ENCODE data around the gene PIM1. TPM values are rescaled to one million over a fixed set of nuclear protein-coding genes. Genes with fewer than 3 reads are reported as not detected.
A peak's percentile ranks its signal among the peaks of the same experiment; 100 is the strongest.
"Not testable (repeated sequence)": the region's sequence is repeated elsewhere in the genome, so short reads cannot be mapped to it uniquely, and the experiment has no call there.

The PIM1 gene
- polyA plus RNA-seq, 4 donors, result 26.0 to 118 (median 57.8) TPM

GRCh38 chr6:37188962-37189510 lies 19.1 kb downstream of the PIM1 start:
- no peak for FAIRE-seq
- 61 to 87% (median 85%) methylated on average over 2 of the region's 2 CpGs for WGBS, 3 donors
- no peaks in the 10 kb centered on the region for H3K27me3 ChIP-seq (ENCODE audit: control insufficient read depth in 3 of 3, insufficient read depth in 3 of 3, low read length in 3 of 3)
- peaks cover 0 to 3% of the 10 kb centered on the region in 2 donors for H3K9me3 ChIP-seq (ENCODE audit: control insufficient read depth in 2 of 2, insufficient read depth in 1 of 2, low read depth in 1 of 2, low read length in 1 of 2)
- no peaks in the 10 kb centered on the region for H3K36me3 ChIP-seq (ENCODE audit: control insufficient read depth in 3 of 3, insufficient read depth in 2 of 3, low read depth in 1 of 3, low read length in 3 of 3)
- no peak overlapping the region for H3K27ac ChIP-seq (ENCODE audit: low read depth in 1 of 3, low read length in 2 of 3)
- no peak overlapping the region for H3K4me3 ChIP-seq (ENCODE audit: low read depth in 1 of 3, low read length in 3 of 3)
- DNase-seq, result no peak
- peaks cover 0 to 4% (median 3%) of the 10 kb centered on the region in 3 donors for H3K4me1 ChIP-seq (ENCODE audit: control insufficient read depth in 3 of 3, insufficient read depth in 2 of 3, low read depth in 1 of 3, low read length in 2 of 3)

DNA sequence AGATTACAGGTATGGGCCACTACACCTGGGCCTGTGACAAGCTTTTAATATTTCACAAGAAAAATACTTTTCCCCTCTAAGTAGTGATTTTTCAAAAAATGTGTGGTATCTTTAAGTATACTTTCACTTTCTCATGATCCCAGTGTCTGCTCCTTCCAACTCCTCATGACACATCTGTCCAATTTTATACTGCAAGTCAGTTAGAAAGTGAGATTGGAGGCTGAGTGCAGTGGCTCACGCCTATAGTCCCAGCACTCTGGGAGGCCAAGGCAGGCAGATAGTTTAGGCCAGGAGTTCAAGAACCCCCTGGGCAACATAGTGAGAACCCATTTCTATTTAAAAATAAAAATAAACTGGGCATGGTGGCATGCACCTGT lies 20.2 kb downstream of the PIM1 start:
- DNase-seq, result no peak
- FAIRE-seq, result no peak
- 59 to 74% (median 66%) methylated on average over 1 of the region's 1 CpG for WGBS, 3 donors
- H3K4me1 ChIP-seq (ENCODE audit: control insufficient read depth in 3 of 3, insufficient read depth in 2 of 3, low read depth in 1 of 3, low read length in 2 of 3), result peaks cover 0 to 4% (median 3%) of the 10 kb centered on the region in 3 donors
- H3K4me3 ChIP-seq (ENCODE audit: low read depth in 1 of 3, low read length in 3 of 3), result no peak overlapping the region
- H3K27ac ChIP-seq (ENCODE audit: low read depth in 1 of 3, low read length in 2 of 3), result no peak overlapping the region
- no peaks in the 10 kb centered on the region for H3K36me3 ChIP-seq (ENCODE audit: control insufficient read depth in 3 of 3, insufficient read depth in 2 of 3, low read depth in 1 of 3, low read length in 3 of 3)
- H3K9me3 ChIP-seq (ENCODE audit: control insufficient read depth in 2 of 2, insufficient read depth in 1 of 2, low read depth in 1 of 2, low read length in 1 of 2), result peaks cover 0 to 3% of the 10 kb centered on the region in 2 donors
- H3K27me3 ChIP-seq (ENCODE audit: control insufficient read depth in 3 of 3, insufficient read depth in 3 of 3, low read length in 3 of 3), result no peaks in the 10 kb centered on the region

DNA sequence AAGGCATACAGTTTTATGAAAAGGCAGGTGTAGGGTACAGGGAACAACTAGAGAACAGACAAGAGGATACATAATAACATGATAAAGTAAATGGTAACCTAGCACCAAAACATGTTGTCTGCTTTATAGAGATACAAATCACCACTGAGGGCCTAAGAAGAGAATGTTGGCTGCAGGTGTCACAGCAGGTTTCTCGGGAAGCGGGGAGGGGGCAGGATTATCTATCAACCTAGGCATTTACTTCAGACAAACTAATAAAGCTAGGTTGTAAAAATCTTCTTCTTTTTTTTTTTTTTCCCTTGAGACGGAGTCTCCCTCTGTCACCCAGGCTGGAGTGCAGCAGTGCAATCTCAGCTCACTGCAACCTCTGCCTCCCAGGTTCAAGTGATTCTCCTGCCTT lies 22.7 kb downstream of the PIM1 start:
- DNase-seq (peak in 1 of 2 donors; percentile 45), FAIRE-seq (no peak)
- H3K36me3 ChIP-seq (ENCODE audit: control insufficient read depth in 3 of 3, insufficient read depth in 2 of 3, low read depth in 1 of 3, low read length in 3 of 3), result no peaks in the 10 kb centered on the region

GRCh38 chr6:37194886-37195285 lies 24.9 kb downstream of the PIM1 start:
- H3K27ac ChIP-seq (ENCODE audit: low read depth in 1 of 3, low read length in 2 of 3); H3K9me3 ChIP-seq (ENCODE audit: control insufficient read depth in 2 of 2, insufficient read depth in 1 of 2, low read depth in 1 of 2, low read length in 1 of 2); H3K4me3 ChIP-seq (ENCODE audit: low read depth in 1 of 3, low read length in 3 of 3); DNase-seq; FAIRE-seq; H3K4me1 ChIP-seq (ENCODE audit: control insufficient read depth in 3 of 3, insufficient read depth in 2 of 3, low read depth in 1 of 3, low read length in 2 of 3); H3K27me3 ChIP-seq (ENCODE audit: control insufficient read depth in 3 of 3, insufficient read depth in 3 of 3, low read length in 3 of 3); H3K36me3 ChIP-seq (ENCODE audit: control insufficient read depth in 3 of 3, insufficient read depth in 2 of 3, low read depth in 1 of 3, low read length in 3 of 3): not testable (repeated sequence)
- WGBS, 3 donors, result 100% methylated on average over 1 of the region's 1 CpG; no CpG with 5 or more reads in 1 of the 3 donors

More for the DNA sequence above, 22.7 kb downstream of the PIM1 start:
- no peak overlapping the region for H3K27ac ChIP-seq (ENCODE audit: low read depth in 1 of 3, low read length in 2 of 3)
- no peak overlapping the region for H3K4me3 ChIP-seq (ENCODE audit: low read depth in 1 of 3, low read length in 3 of 3)
- peaks cover 0 to 3% of the 10 kb centered on the region in 2 donors for H3K9me3 ChIP-seq (ENCODE audit: control insufficient read depth in 2 of 2, insufficient read depth in 1 of 2, low read depth in 1 of 2, low read length in 1 of 2)
- no peaks in the 10 kb centered on the region for H3K27me3 ChIP-seq (ENCODE audit: control insufficient read depth in 3 of 3, insufficient read depth in 3 of 3, low read length in 3 of 3)
- 46 to 77% (median 48%) methylated on average over 3 of the region's 3 CpGs for WGBS, 3 donors
- peaks cover 0 to 4% (median 3%) of the 10 kb centered on the region in 3 donors for H3K4me1 ChIP-seq (ENCODE audit: control insufficient read depth in 3 of 3, insufficient read depth in 2 of 3, low read depth in 1 of 3, low read length in 2 of 3)

DNA sequence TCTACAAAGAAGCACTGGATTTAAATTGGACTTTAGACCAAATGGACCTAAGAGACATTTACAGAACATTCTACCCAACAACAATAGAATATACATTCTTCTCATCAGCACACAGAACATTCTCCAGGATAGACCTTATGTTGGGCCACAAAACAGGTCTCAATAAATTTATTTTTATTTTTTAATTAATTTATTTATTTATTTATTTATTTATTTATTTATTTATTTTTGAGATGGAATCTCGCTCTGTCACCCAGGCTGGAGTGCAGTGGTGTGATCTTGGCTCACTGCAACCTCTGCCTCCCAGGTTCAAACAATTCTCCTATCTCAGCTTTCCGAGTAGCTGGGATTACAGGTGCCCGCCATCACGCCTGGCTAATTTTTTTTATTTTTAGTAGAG lies 26.5 kb downstream of the PIM1 start:
- not testable (repeated sequence) for H3K4me1 ChIP-seq (ENCODE audit: control insufficient read depth in 3 of 3, insufficient read depth in 2 of 3, low read depth in 1 of 3, low read length in 2 of 3); H3K27me3 ChIP-seq (ENCODE audit: control insufficient read depth in 3 of 3, insufficient read depth in 3 of 3, low read length in 3 of 3); FAIRE-seq; H3K9me3 ChIP-seq (ENCODE audit: control insufficient read depth in 2 of 2, insufficient read depth in 1 of 2, low read depth in 1 of 2, low read length in 1 of 2); H3K4me3 ChIP-seq (ENCODE audit: low read depth in 1 of 3, low read length in 3 of 3); DNase-seq; H3K36me3 ChIP-seq (ENCODE audit: control insufficient read depth in 3 of 3, insufficient read depth in 2 of 3, low read depth in 1 of 3, low read length in 3 of 3); H3K27ac ChIP-seq (ENCODE audit: low read depth in 1 of 3, low read length in 2 of 3)
- WGBS, 3 donors, result 81 to 98% (median 90%) methylated on average over 4 of the region's 4 CpGs

DNA sequence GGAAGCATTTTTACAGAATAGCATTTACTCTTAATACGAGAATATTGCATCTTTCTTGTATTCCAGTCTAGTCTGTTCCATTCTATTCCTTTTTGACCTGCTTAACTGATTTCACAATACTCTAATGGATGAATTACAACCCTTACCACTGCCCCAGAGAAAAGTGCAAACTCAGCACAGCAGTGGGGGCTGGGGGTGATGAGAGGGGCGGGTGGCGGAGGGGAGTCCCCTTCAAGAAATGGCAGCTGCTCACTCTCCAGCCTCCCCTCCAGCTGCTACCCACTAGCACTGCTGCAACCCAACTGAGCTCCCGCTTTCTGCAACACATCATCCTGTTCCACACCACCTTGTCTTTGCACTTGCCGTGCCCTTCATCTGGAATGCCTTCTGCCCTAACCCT lies 30.1 kb downstream of the PIM1 start:
- Histone ChIP-seq H3K9me3 (ENCODE audit: control insufficient read depth in 2 of 2, insufficient read depth in 1 of 2, low read depth in 1 of 2, low read length in 1 of 2) (no peaks in the 10 kb centered on the region), H3K27me3 (ENCODE audit: control insufficient read depth in 3 of 3, insufficient read depth in 3 of 3, low read length in 3 of 3) (no peaks in the 10 kb centered on the region), H3K4me1 (ENCODE audit: control insufficient read depth in 3 of 3, insufficient read depth in 2 of 3, low read depth in 1 of 3, low read length in 2 of 3) (peaks cover 2 to 33% (median 4%) of the 10 kb centered on the region in 3 donors), H3K4me3 (ENCODE audit: low read depth in 1 of 3, low read length in 3 of 3) (no peak overlapping the region), H3K27ac (ENCODE audit: low read depth in 1 of 3, low read length in 2 of 3) (no peak overlapping the region), H3K36me3 (ENCODE audit: control insufficient read depth in 3 of 3, insufficient read depth in 2 of 3, low read depth in 1 of 3, low read length in 3 of 3) (no peaks in the 10 kb centered on the region)
- DNase-seq, result no peak
- no peak for FAIRE-seq
- 70 to 77% (median 73%) methylated on average over 5 of the region's 5 CpGs for WGBS, 3 donors

DNA sequence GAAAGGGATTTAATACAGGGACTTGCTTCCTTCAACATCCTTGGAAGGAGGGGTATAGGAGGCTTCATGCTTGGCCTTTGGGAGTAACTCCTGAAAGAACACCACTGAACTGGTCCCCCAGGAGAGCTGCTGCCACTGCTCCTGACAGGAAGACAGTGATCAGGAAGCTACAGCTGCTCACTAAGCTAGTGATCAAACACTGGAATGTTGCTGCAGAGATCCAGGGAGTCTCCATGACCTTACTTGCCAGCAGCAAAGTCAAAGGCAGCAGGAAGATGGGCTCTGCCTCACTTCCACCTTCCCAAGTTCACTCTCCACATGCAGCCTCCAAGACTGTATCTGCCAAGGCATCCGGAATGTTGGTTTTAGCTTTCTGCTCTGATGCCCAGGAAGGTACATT lies 31.8 kb downstream of the PIM1 start:
- 88 to 92% (median 90%) methylated on average over 1 of the region's 1 CpG for WGBS, 3 donors
- H3K4me1 ChIP-seq (ENCODE audit: control insufficient read depth in 3 of 3, insufficient read depth in 2 of 3, low read depth in 1 of 3, low read length in 2 of 3), result peaks cover 3 to 39% (median 7%) of the 10 kb centered on the region in 3 donors
- no peaks in the 10 kb centered on the region for H3K27me3 ChIP-seq (ENCODE audit: control insufficient read depth in 3 of 3, insufficient read depth in 3 of 3, low read length in 3 of 3)
- H3K9me3 ChIP-seq (ENCODE audit: control insufficient read depth in 2 of 2, insufficient read depth in 1 of 2, low read depth in 1 of 2, low read length in 1 of 2), result no peaks in the 10 kb centered on the region
- H3K27ac ChIP-seq (ENCODE audit: low read depth in 1 of 3, low read length in 2 of 3), result peak overlapping the region; percentile 45 to 67 (median 48)
- no peak overlapping the region for H3K4me3 ChIP-seq (ENCODE audit: low read depth in 1 of 3, low read length in 3 of 3)
- H3K36me3 ChIP-seq (ENCODE audit: control insufficient read depth in 3 of 3, insufficient read depth in 2 of 3, low read depth in 1 of 3, low read length in 3 of 3), result no peaks in the 10 kb centered on the region
- no peak for FAIRE-seq
- no peak for DNase-seq

DNA sequence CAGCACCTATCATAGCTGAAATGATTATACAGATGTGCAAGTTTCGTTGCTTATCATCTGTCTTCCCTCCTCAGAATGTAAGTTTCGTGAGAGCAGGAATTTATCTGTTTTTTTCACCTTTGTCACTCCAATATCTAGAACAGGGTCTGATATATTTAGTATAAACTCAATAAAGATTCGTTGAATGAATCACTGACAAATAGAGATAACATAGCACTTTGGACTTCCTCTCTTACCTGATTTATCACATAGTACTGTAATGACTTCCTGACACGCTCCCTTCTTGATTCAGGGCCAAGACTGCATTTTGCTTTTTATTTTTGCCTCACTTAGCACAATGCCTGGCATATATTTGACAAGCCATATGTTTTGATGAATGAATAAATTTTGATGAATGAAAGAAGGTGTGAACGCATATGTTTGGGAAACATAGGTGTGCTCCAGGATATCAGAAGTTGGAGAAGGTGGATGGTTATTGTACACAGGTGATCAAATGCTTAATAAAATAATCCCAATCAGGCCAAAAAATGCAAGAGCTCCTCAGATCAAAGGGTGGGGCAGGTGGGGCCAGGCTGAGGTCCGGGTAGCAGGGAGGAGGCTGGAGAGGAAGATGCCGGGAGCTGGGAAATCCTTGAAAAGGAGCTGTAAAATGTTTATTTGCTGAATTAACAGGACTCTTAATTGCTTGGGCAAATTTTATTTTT lies 33.0 kb downstream of the PIM1 start:
- no peaks in the 10 kb centered on the region for H3K36me3 ChIP-seq (ENCODE audit: control insufficient read depth in 3 of 3, insufficient read depth in 2 of 3, low read depth in 1 of 3, low read length in 3 of 3)
- no peak overlapping the region for H3K4me3 ChIP-seq (ENCODE audit: low read depth in 1 of 3, low read length in 3 of 3)
- H3K27me3 ChIP-seq (ENCODE audit: control insufficient read depth in 3 of 3, insufficient read depth in 3 of 3, low read length in 3 of 3), result no peaks in the 10 kb centered on the region
- DNase-seq, result peak; percentile 81 to 89
- no peaks in the 10 kb centered on the region for H3K9me3 ChIP-seq (ENCODE audit: control insufficient read depth in 2 of 2, insufficient read depth in 1 of 2, low read depth in 1 of 2, low read length in 1 of 2)
- WGBS, 3 donors, result 15 to 40% (median 28%) methylated on average over 7 of the region's 7 CpGs
- H3K27ac ChIP-seq (ENCODE audit: low read depth in 1 of 3, low read length in 2 of 3), result peak overlapping the region; percentile 63 to 79 (median 68)
- FAIRE-seq, result no peak
- peaks cover 3 to 39% (median 9%) of the 10 kb centered on the region in 3 donors for H3K4me1 ChIP-seq (ENCODE audit: control insufficient read depth in 3 of 3, insufficient read depth in 2 of 3, low read depth in 1 of 3, low read length in 2 of 3)

Data from small intestine (tissue), 7 donors.